Brain microvascular endothelial cell (primary cell): ENCODE data around the gene CREB5.

Experiments
- DNase-seq: peaks from one replicate; pipeline ENCODE4 v3.0.0-alpha.2; 2020
- H3K27ac ChIP-seq: fragments of 250-450 bp; sonication (Bioruptor Pico); 2 replicates; pipeline ENCODE4 v1.5.1; 2020; ENCODE audit warnings: mild to moderate bottlenecking, moderate library complexity
- H3K27me3 ChIP-seq: fragments of 250-450 bp; sonication (Bioruptor Pico); replicated peaks from 2 replicates; pipeline ENCODE4 v1.5.1; 2020; ENCODE audit warnings: mild to moderate bottlenecking
- H3K36me3 ChIP-seq: fragments of 250-450 bp; sonication (Bioruptor Pico); replicated peaks from 2 replicates; pipeline ENCODE4 v1.5.1; 2020; ENCODE audit warnings: mild to moderate bottlenecking
- H3K4me3 ChIP-seq: 2 replicates; pipeline ENCODE4 v1.5.1; 2011; ENCODE audit warnings: low read depth, mild to moderate bottlenecking, control low read depth, low read length, moderate library complexity
- in situ Hi-C: cut with HindIII; loops from 2 replicates; pipeline ENCODE4 v1.10.0; 2017; ENCODE audit warnings: low sequenced_read_pairs, low pct_ligation_motif_present
- TF ChIP-seq, protein P1 (sequence below): IDR thresholded peaks from 2 replicates; pipeline ENCODE4 v1.5.1; 2011; ENCODE audit warnings: low read depth, mild to moderate bottlenecking, moderate library complexity, low read length, control low read depth, inconsistent platforms; ENCODE audit errors: missing control alignments

The CREB5 gene

GRCh38 chr7:28695300-28696295, 283.3 kb downstream of the CREB5 start:
- Histone ChIP-seq H3K36me3 (no peaks in the 10 kb centered on the region), H3K4me3 (no peak overlapping the region), H3K27me3 (no peaks in the 10 kb centered on the region), H3K27ac (no peak overlapping the region)
- no peak for DNase-seq
- in situ Hi-C loops = no loop called here
- TF ChIP-seq, protein P1, sequence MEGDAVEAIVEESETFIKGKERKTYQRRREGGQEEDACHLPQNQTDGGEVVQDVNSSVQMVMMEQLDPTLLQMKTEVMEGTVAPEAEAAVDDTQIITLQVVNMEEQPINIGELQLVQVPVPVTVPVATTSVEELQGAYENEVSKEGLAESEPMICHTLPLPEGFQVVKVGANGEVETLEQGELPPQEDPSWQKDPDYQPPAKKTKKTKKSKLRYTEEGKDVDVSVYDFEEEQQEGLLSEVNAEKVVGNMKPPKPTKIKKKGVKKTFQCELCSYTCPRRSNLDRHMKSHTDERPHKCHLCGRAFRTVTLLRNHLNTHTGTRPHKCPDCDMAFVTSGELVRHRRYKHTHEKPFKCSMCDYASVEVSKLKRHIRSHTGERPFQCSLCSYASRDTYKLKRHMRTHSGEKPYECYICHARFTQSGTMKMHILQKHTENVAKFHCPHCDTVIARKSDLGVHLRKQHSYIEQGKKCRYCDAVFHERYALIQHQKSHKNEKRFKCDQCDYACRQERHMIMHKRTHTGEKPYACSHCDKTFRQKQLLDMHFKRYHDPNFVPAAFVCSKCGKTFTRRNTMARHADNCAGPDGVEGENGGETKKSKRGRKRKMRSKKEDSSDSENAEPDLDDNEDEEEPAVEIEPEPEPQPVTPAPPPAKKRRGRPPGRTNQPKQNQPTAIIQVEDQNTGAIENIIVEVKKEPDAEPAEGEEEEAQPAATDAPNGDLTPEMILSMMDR = no peak

DNA sequence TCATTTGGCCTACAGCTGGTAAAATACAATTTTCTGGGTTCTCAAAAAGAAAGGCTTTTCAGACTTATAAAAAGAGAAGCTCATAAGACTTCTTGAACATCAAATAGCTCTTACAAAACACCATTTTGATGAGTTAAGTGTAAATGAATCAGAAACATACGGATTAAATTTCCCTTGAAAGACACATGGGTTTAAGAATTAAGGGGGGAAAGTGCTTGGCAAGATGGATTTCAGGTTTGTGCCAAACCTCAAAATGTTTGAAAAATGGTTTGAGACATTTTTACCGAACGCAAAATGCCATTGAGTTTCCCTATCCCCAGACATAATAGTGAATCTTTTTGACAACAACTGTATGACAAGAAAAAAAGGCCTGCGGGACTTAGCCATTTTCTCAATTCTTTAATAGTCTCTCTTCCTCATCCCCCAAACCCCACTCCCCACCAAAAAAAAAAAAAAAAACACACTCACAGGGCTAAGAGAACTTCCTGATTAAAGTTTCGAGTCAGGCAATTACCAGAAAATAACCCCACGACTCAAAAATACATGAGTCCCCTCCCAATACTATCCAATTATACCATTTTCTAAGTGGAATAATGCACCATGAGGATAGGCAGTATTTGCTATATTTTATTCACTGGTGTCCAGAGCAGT, 285.7 kb downstream of the CREB5 start:
- Histone ChIP-seq H3K27ac (no peak overlapping the region), H3K27me3 (no peaks in the 10 kb centered on the region), H3K4me3 (no peak overlapping the region), H3K36me3 (no peaks in the 10 kb centered on the region)
- in situ Hi-C loops = no loop called here
- TF ChIP-seq, protein P1 = no peak
- no peak for DNase-seq

DNA sequence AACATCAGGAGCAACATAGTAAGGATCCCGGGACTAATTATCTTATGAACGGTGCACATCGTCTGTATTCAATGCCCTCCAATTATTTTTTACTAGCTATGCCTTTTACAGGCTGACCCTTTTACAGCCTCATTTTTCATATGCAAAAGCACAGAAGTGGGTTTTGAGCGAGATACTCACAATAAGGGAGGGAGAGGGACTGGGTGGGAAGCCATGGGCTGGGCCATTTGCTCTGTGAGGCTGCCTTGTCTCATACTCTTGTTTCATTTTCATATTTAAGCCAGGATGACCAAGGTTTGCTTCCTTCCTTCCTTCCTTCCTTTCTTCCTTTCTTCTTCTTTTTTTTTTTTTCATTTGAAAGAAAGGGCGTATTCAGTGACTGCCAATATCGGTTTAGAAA, 286.5 kb downstream of the CREB5 start:
- TF ChIP-seq, protein P1 = no peak
- in situ Hi-C loops = no loop called here
- no peaks in the 10 kb centered on the region for H3K27me3 ChIP-seq
- no peak overlapping the region for H3K4me3 ChIP-seq
- DNase-seq = no peak
- H3K27ac ChIP-seq = no peak overlapping the region
- no peaks in the 10 kb centered on the region for H3K36me3 ChIP-seq

GRCh38 chr7:28700096-28700495, 287.8 kb downstream of the CREB5 start:
- Histone ChIP-seq H3K36me3 (no peaks in the 10 kb centered on the region), H3K27me3 (no peaks in the 10 kb centered on the region), H3K4me3 (no peak overlapping the region), H3K27ac (no peak overlapping the region)
- TF ChIP-seq, protein P1 = no peak
- in situ Hi-C loops = no loop called here
- no peak for DNase-seq

DNA sequence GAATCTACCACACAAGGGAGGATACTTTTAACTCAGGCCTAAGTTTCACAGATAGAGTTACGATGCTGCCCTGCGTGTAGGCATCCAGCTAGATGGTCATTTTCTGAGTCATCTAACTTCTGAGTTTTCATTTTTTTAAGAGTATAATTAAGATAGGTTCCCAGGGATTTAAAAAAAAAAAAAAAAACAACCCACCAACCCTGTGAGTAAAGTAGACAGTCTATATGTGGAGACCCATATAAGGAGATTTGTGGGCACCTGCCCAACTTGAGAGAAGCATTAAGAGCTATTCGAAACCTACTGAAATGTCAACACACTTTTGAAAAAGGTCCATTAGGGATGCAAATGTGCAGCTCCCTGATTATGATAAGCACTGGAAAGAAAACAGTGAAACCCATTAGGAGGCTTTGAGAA, 288.5 kb downstream of the CREB5 start:
- DNase-seq = peak; percentile 37
- TF ChIP-seq, protein P1 = no peak
- H3K27ac ChIP-seq = no peak overlapping the region
- in situ Hi-C loops = no loop called here
- no peak overlapping the region for H3K4me3 ChIP-seq
- H3K27me3 ChIP-seq = no peaks in the 10 kb centered on the region
- no peaks in the 10 kb centered on the region for H3K36me3 ChIP-seq
